NCI-H128 (cell line): ENCODE results near the gene DOK6.
"Not testable (repeated sequence)": the region's sequence is repeated elsewhere in the genome, so short reads cannot be mapped to it uniquely, and the experiment has no call there.

Experiments
- DNase-seq: peaks from one replicate; lab custom pipeline; 2025; ENCODE audit not compliant: unreplicated experiment; lab: John Stamatoyannopoulos, UW

DOK6 gene

DNA sequence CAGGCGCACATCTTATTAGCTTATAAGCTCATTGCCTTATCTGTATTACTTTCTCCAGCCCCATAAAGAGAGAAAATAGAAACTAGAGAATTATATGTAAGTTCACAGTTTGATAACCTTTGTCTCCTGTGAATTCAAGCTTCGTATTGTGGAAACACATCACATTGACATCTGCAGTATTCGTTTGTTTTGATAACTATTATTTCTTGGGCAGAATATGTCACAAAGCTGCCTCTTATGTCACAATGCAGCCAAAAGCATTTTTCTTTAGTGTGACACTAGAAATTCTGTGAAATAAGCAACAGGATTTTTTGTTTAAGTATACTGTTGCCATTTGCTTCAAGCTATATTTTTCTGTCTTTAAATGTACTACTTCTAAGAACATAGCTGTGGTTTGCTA is 221.5 kb downstream of the DOK6 start:
- no peak for DNase-seq

DNA sequence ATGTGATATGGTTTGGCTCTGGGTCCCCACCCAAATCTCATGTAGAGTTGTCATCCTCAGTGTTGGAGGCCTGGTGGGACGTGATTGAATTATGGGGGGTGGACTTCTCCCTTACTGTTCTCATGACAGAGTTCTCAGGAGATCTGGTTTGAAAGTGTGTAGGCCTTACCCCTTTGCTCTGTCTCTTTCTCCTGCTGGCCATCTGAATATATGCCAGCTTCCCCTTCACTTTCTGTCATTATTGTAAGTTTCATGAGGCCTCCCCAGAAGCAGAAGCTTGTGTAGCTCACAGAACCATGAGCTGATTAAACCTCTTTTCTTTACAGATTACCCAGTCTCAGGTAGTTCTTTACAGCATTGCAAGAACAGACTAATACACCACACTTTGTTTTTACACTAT is 222.3 kb downstream of the DOK6 start:
- no peak for DNase-seq

DNA sequence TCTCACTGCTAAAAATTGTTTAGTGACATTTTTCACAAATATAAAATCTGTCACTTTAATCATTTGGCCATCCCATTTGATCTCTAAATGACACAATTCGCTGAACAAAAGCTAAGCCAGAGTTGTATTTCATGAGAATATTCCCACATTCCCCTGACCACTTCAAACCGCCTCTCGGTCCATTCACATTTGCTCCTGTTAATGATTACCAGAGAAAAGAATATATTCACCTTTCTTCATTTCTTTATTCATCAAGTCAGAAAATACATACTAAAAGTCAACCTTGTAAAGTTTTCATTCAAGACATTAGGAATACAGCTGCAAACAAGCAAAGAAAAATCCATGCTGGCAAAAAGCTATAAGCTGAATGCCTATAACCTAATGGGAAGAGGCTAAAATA is 225.5 kb downstream of the DOK6 start:
- no peak for DNase-seq

DNA sequence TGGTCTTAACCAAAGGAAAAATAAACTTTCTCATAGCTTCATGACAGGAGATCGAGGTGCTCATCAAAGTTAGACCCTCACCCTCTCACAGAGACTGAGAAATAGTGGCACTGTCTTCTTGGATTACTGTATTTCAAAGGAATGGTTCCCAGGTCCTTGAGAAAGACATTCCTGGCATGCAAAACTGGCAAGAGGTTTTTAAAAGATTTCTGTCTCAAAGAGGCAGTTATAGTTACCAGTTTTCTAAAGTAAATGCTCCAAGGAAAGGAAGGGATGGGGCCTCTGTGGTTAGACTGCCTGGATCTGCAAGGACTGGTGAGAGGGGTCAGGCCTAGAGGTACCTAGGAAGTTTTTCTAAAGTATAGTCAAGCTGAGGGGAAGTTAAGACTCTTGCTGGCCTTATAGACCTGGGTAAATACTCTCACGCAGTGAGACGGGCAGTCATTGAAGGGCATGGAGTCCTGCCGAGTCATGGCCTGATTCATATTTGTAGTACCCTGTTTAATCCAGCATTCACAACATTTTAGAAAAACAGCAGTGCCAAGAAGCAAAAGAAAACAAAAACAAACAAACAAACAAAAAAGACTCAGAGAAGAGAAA is 226.1 kb downstream of the DOK6 start:
- no peak for DNase-seq

DNA sequence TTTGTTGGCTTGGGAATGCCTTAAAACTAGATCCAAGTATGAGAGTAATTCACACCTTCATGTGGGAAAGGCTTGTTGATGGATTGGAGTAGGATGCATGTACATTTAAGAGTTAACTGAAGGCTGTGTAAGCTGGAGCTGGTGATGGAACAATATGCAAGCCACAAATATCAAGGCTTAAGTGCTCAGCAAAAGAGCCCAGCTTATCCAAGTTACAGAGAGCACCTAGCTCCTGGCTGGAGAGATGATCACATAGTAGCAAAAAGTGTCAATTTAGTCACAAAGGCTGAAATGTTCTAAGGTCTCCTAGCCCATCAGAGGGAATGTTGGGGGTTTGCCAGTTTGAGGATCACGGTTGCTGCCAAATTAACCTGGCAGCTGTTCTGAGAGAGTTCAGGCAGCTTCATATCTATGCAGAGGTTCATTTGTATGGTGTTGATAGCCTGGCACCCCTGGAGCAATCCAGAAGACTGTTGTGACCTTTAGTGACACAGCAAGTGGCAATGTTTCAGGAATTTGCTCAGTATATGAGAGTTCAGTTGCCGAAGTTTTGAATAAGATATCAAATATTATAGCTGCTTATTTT is 228.2 kb downstream of the DOK6 start:
- no peak for DNase-seq

DNA sequence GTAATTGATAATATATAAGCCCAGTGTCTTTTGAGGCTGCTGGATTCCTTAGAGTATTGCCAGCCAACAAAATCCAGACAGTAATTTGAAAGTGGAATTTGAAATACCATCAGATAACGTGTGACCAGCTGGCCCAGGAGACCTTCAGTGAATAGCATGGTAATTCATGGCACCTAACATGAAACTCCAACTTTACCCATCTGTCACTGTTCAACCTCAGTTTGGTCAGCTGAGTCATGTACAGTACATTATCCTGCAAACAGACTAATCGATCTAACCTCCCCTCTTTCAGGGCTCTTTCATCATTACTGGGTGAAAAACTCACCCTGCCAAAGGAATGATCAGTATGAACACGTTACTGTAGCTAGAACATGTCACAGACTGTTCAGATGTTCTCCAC is 230.6 kb downstream of the DOK6 start:
- no peak for DNase-seq

DNA sequence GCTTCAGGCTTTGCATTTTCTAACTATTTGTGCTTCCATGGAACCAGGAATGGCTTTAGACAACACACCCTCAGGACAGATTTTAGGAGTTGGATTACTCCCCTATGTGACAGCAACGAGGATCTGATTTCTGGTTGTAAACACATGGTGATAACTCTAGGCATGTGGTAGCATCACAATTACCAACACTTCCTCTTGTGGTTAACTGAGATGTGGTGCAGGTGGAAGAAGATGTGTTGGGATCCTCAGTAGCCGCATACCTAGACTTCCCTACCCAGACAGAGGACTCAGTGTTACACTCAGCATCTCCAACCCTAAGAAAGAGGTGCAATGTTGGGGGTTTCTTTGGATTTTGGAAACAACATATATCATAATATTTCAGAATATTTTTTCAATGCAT is 234.8 kb downstream of the DOK6 start:
- no peak for DNase-seq

DNA sequence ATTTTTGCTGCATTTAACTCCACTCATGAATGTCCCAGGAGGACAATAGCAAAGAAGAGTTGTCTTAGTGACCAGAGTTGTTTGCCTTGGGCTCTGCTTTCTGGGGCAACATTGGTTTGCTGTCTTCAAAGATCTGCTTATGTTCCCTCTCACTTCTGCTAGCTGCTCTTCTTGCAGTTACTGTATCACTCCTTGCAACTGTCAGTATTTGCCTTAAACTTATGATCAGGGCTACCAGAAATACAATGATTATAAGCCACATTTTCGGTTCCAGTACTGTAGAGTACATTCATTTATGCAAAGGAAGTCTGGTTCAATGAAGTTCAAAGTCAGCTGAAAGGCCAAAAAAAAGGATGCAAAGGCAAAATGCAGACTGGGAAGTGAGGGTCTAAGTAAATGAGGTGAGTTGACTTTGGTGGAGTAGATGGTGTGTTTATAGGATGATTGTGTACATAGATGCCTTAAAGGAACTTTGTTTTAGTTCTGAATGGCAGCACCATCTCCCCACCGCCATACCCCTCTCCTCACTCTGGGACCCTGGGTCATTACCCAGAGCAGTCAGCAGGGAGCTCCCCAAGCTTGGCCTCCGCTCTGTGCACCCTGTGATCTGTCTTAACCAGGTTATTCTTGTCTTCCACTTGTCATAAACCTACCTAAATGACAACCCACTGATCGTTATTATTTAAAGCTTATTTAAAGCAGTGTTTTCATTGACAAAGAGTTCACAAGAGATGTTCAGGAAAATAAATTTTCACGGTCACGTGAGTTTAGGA is 236.0 kb downstream of the DOK6 start:
- no peak for DNase-seq

DNA sequence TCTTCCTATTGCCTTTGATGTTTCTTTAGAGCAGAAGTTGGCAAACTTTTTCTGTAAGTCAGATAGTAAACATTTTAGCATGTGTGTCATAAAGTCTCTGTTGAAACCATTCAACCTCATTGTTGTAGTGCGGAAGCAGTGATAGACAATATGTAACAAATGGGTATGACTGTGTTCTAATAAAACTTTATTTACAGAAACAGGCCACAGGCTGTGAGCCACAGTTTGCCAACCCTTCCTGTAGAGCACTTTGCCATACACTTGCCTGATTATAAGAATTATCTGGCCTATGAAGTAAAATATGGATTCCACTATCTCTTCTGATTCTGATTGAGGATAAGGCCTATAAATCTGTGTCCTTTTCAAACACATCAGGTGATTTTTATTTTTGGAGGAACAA is 237.4 kb downstream of the DOK6 start:
- DNase-seq = no peak

DNA sequence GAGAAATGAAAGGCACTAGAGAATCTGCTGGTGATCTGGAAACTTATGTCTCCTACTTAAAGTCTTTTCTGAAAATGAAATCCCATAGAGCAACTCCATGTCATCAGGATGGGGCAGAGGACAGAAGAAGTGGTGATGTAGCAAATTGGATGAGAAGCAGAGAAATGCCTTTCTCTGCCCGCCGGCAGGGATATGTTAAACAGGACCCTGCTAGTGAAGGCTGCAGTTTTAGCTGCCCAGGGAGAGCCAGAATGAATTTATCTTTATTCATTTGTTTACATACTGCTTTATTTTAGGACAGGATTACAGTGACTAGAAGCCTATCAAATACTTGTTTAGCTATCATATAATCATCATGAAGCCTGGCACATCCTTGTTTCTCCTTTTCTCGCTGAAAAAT is 247.0 kb downstream of the DOK6 start:
- DNase-seq = no peak

DNA sequence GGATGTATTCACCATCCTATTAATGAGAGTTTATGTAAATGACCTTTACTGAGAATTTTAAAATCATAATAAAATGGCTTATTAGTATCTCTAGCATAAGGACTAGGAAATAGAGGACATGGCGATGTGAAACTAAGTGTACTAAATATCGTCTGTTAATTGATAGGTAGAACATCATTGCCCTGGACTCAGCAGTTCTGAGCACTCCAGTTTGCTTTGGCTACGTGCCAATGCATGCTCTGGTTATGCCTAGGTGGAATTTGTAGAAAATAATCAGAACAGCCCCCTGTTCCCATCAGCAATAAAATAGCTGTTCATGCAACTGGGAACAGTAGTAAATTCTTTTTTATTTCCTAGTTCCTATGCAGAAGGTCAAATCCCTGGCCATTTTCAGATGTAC is 247.8 kb downstream of the DOK6 start:
- no peak for DNase-seq

DNA sequence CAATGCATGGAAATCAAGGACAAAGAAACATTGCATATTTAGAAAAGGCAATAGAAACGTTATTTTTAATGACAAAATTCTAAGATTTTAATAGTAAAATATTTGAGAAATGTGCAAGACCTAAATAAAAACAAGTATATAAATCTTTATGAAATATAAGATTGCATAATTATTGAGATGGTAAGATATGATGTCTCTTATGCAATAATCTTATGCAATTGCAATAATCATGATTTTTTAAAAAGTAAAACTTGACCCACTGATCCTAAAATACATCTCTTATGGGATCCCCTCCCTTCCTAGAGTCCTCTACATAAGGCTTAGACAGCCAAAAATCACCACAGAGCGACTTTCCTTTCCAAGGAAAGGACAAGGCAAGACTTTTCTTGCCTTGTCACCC is 249.0 kb downstream of the DOK6 start:
- DNase-seq = no peak

DNA sequence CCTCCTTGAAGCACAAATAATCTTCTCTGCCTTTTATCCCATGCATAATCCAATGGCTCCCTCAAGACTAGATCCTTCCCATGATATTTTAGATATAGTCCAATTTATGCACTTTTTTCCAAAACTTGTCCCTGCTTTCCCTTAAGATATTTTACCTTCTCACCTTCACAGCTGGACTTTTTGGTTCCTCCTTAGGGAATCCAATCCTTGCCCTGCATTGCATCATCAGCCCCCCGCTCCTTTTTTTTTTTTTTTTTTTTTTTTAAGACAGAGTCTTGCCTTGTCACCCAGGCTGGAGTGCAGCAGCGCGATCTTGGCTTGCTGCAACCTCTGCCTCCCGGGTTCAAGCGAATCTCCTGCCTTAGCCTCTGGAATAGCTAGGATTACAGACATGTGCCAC is 250.6 kb downstream of the DOK6 start:
- DNase-seq = no peak

DNA sequence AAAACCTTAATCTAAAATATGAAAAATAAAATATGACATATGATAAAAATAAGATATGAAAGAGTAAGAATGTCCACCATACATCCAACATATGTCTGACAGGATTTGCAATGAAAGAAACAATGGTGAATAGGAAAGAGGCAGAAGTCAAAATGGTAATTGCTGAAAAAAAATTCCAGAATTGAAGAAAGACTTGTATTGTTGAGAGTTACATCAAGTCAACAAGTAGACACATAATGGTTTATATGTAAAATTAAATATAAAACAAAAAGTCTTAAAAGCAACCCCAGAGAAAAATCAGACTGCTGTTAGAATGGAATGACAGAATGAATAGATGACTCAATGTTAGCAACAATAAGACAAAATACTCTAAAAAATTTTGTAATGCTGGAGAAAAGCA is 255.1 kb downstream of the DOK6 start:
- no peak for DNase-seq

DNA sequence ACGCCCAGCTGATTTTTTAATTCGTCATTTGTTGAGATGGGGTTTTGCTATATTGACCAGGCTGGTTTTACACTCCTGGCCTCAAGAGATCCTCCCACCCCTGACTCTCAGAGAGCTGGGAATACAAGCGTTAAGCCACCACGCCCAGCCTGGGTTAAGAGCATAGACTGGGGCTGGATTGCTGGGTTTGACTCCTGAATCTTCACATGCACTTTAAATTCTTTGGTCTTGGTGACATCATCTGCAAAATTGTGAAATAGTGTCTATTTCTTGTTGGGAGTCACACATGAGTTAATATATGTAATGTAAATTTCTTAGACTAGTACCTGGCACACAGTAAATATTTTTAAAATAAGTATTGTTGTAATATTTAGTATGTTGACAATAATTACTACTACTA is 257.4 kb downstream of the DOK6 start:
- DNase-seq = no peak

DNA sequence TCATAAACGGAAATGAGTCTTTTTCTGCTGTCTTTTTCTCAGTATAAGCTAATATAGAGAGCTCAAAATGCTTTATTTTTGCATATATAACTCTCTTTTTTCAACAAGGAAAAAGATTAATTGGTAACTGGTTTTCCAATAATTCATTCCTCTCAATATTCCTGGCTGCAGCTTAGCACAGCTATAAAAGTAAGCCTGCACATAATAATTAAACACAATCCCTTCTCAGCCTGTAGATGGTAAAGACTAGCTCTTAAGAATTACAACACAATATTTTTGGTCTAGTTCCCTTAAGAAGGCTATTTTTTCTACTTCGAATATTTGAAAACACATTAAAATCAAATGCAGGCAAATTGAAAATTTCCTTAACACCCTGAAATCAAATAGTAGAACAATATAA is 258.0 kb downstream of the DOK6 start:
- no peak for DNase-seq

DNA sequence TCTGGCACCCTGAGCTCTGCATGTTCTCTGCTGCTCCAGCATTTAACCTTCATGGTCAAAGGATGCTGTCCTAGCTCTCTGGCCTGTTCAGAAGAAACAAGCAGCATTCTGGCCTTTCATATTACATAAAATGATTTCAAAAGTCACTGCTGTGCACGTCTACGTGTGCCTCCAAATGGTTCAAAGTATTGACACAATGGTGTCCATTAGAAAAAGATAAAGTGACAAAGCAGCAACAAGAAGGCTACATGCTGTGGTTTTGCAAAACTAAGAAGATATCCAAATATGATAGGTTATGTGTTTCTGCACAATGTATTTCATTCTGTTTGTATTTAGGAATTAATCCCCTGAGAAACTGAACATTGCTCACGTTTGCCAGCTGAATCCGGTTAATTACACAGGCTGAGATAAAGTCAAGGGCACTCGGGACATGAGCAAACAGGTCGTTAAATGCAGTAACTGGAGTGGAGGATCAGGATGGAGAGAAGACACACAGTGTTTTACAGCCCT is 258.5 kb downstream of the DOK6 start:
- DNase-seq = no peak

DNA sequence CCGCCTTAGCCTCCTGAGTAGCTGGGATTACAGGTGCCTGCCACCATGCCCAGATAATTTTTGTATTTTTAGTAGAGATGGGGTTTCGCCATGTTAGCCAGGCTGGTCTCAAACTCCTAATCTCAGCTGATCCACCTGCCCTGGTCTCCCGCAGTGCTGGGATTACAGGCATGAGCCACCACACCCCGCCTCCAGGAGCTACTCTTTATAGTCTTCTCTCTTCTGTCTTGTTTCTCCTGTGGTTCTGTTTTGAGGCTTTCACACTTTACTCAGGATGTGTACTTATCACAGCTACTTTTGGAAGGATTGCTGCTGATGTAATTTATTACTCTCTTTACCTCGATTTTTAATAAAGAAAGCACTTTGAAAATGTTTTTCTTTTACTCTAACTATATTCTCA is 261.4 kb downstream of the DOK6 start:
- DNase-seq = not testable (repeated sequence)

DNA sequence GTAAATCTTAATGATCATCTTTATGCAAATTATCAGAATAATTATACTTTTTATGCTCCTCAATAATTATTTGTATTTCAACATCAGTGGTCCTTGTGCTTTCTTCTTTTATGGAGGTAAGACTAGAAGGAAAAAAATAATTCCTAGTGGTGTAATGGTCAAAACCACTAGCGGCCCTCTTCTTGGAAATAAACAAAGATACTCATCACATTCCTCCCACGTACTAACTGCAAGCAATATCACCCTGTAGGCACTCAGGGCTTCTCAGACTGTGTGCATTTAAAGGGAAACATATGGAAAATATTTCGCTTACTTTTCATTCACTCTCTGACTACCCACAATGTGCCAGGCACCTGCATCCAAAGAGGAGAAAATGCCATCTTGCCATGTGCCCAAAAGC is 263.7 kb downstream of the DOK6 start:
- DNase-seq = no peak

DNA sequence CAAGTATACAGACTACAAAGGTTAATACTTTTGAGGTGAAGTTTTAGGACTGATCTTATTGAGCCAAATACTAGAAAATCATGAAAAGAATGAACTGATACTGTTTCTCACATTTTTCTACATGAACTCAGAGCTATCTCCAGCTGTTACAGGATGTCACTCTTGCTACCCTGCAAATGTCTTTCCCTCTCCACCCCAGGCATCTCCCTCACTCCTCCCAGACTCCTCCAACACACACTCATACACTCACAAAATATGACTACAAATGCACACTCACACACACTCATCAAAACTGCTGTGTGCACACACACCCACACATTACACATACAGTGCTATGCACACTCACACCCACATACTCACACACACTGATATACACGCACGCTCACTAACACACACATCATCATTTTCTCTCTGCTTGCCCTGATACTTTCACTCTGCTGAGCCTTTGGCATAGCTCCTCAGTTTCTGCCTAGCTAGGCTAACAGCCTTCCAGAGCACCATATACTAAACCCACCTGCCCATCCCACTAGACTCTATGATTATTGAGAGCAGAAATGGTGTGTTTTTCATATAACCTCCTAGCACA is 273.7 kb downstream of the DOK6 start:
- DNase-seq = no peak

DNA sequence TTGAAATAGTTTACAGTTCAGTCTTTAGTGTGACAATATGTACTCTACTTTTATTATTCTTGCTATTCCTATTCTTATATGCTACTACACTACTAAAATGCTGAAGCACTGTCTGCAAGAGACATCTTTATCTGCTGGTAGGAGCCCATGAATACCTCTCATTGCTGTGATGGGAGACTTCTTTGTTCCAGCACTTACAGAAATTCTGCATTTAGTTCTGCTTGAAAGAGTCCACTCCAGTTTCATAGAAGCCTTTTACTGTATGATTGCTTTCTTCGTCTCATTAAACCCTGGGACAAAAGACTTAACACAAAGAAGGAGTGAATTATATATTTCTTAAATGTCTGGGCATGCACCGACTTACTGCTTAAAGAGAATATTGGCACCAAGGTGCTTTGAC is 274.3 kb downstream of the DOK6 start:
- DNase-seq = no peak

DNA sequence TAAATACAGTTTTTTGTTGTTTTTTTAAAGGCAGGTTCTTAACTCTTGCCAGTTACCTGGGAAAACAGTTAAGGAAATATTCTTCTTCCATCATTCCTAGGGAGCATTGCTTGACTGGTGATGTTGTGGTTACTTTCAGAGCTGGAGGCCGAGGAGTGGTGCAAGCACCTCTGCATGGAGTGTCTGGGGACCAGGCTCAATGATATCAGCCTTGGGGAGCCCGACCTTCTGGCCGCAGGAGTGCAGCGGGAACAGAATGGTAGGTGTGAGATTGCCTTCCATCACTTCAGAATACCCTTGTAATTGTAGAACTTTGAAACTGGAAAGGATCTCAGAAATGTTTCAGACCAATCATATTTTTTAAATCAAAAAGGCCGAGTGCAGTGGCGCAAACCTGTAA is 276.9 kb downstream of the DOK6 start:
- no peak for DNase-seq
